ENCODE results near the gene CLASP2. TPM values are rescaled to one million over a fixed set of nuclear protein-coding genes. Genes with fewer than 3 reads are reported as not detected.

CLASP2 gene
- total RNA-seq, 3 donors from 2014 or later (not counting 1 experiment from before 2014, with no cell fraction given) = 93.8 to 109 (median 99.3) TPM

DNA sequence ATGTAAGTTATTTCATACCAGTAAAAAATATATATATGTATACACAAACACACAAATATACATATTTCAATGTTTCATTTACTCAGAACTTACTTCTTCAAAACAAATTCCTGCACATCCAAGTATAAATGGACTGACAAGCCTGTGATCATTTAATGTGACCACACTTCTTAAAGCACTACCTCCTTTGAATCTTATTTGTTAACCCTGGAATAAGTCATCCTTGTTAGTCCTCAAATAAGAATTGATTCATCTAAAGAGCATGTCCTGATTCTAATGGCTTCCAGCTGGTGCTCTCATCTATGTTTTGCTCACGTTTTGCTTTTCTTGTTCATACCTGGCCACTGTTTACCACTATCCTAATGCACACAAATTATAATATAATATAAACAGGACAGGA, 173.9 kb downstream of the CLASP2 start:
- intact Hi-C loops (cut with micrococcal nuclease) = no loop called here
- Mint-ChIP-seq H3K4me1 (no peaks in the 10 kb centered on the region), H3K27me3 (ENCODE audit: low read depth in 2 of 2) (no peaks in the 10 kb centered on the region), H3K27ac (no peak overlapping the region), H3K4me3 (no peak overlapping the region), H3K36me3 (peaks cover 30% of the 10 kb centered on the region), H3K9me3 (no peaks in the 10 kb centered on the region)
- H3K4me1 ChIP-seq (ENCODE audit: control insufficient read depth, insufficient read depth, low read length) = no peaks in the 10 kb centered on the region
- H3K9me3 ChIP-seq (ENCODE audit: control insufficient read depth, insufficient read depth, low read length) = peaks cover 3% of the 10 kb centered on the region
- TF ChIP-seq, protein P1, sequence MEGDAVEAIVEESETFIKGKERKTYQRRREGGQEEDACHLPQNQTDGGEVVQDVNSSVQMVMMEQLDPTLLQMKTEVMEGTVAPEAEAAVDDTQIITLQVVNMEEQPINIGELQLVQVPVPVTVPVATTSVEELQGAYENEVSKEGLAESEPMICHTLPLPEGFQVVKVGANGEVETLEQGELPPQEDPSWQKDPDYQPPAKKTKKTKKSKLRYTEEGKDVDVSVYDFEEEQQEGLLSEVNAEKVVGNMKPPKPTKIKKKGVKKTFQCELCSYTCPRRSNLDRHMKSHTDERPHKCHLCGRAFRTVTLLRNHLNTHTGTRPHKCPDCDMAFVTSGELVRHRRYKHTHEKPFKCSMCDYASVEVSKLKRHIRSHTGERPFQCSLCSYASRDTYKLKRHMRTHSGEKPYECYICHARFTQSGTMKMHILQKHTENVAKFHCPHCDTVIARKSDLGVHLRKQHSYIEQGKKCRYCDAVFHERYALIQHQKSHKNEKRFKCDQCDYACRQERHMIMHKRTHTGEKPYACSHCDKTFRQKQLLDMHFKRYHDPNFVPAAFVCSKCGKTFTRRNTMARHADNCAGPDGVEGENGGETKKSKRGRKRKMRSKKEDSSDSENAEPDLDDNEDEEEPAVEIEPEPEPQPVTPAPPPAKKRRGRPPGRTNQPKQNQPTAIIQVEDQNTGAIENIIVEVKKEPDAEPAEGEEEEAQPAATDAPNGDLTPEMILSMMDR (IDR thresholded peaks at IDR 0.05) = no peak
- no peaks in the 10 kb centered on the region for H3K27me3 ChIP-seq (ENCODE audit: control insufficient read depth, insufficient read depth, low read length)
- no peak overlapping the region for H3K4me3 ChIP-seq (ENCODE audit: low read length)
- no peak overlapping the region for H3K27ac ChIP-seq (ENCODE audit: low read length)
- H3K36me3 ChIP-seq (ENCODE audit: control insufficient read depth, insufficient read depth, low read length) = peaks cover 26% of the 10 kb centered on the region
- ATAC-seq = no peak
- WGBS (ENCODE audit: insufficient coverage) = 86% methylated on average over 1 of the region's 1 CpG
- no peak for DNase-seq

DNA sequence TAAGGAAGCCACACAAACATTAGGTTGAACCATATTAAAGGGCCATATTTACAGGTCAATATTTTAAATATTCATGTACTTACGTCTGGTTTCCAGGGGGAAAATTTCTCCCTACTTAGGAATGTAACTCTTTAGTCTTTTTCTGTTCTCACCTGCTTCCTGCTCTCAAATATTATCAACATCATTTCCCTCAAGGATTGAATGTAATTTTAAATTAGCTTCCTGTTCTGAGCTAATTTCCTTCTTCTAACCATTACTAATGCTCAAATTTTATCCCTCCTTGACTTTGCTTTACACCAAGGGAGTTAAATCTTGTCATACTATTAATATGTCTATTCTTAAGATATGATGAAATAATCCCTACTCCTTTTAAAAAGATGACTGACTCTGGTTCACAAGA, 174.5 kb downstream of the CLASP2 start:
- Mint-ChIP-seq H3K4me3 (no peak overlapping the region), H3K27ac (no peak overlapping the region), H3K9me3 (no peaks in the 10 kb centered on the region), H3K4me1 (no peaks in the 10 kb centered on the region), H3K36me3 (peaks cover 24% of the 10 kb centered on the region), H3K27me3 (ENCODE audit: low read depth in 2 of 2) (no peaks in the 10 kb centered on the region)
- Histone ChIP-seq H3K4me1 (ENCODE audit: control insufficient read depth, insufficient read depth, low read length) (no peaks in the 10 kb centered on the region), H3K36me3 (ENCODE audit: control insufficient read depth, insufficient read depth, low read length) (peaks cover 27% of the 10 kb centered on the region), H3K27ac (ENCODE audit: low read length) (no peak overlapping the region), H3K4me3 (ENCODE audit: low read length) (no peak overlapping the region), H3K27me3 (ENCODE audit: control insufficient read depth, insufficient read depth, low read length) (no peaks in the 10 kb centered on the region), H3K9me3 (ENCODE audit: control insufficient read depth, insufficient read depth, low read length) (peaks cover under 1% of the 10 kb centered on the region)
- no CpG with 5 or more reads among the region's 1 CpG for whole genome bisulfite sequencing (ENCODE audit: insufficient coverage)
- ATAC-seq (no peak), DNase-seq (no peak)
- TF ChIP-seq, protein P1 (IDR thresholded peaks at IDR 0.05) = no peak
- intact Hi-C loops (cut with micrococcal nuclease) = no loop called here

DNA sequence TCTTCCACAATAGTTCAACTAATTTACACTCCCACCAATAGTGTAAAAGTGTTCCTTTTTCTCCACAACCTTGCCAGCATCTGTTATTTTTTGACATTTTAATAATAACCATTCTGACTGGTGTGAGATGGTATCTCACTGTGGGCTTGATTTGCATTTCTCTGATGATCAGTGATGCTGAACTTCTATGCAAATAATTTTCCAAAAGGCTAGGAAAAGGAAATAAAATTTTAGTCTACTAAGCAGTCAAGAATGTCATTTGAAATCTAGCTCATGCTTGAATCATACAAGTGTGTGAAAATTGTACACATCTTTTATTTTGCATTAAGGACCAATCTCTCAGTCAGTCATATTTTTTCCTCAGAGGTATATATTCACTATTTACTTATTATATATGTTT, 176.1 kb downstream of the CLASP2 start:
- no peaks in the 10 kb centered on the region for H3K9me3 Mint-ChIP-seq
- H3K4me3 ChIP-seq (ENCODE audit: low read length) = no peak overlapping the region
- no peak for ATAC-seq
- H3K27ac ChIP-seq (ENCODE audit: low read length) = no peak overlapping the region
- TF ChIP-seq, protein P1 (IDR thresholded peaks at IDR 0.05) = no peak
- no peak overlapping the region for H3K4me3 Mint-ChIP-seq
- H3K27me3 ChIP-seq (ENCODE audit: control insufficient read depth, insufficient read depth, low read length) = no peaks in the 10 kb centered on the region
- H3K27me3 Mint-ChIP-seq (ENCODE audit: low read depth in 2 of 2) = no peaks in the 10 kb centered on the region
- H3K4me1 Mint-ChIP-seq = no peaks in the 10 kb centered on the region
- no peaks in the 10 kb centered on the region for H3K4me1 ChIP-seq (ENCODE audit: control insufficient read depth, insufficient read depth, low read length)
- H3K36me3 Mint-ChIP-seq = peaks cover 21% of the 10 kb centered on the region
- H3K27ac Mint-ChIP-seq = no peak overlapping the region
- intact Hi-C loops (cut with micrococcal nuclease) = no loop called here
- H3K36me3 ChIP-seq (ENCODE audit: control insufficient read depth, insufficient read depth, low read length) = peaks cover 41% of the 10 kb centered on the region
- no peaks in the 10 kb centered on the region for H3K9me3 ChIP-seq (ENCODE audit: control insufficient read depth, insufficient read depth, low read length)
- DNase-seq = no peak

DNA sequence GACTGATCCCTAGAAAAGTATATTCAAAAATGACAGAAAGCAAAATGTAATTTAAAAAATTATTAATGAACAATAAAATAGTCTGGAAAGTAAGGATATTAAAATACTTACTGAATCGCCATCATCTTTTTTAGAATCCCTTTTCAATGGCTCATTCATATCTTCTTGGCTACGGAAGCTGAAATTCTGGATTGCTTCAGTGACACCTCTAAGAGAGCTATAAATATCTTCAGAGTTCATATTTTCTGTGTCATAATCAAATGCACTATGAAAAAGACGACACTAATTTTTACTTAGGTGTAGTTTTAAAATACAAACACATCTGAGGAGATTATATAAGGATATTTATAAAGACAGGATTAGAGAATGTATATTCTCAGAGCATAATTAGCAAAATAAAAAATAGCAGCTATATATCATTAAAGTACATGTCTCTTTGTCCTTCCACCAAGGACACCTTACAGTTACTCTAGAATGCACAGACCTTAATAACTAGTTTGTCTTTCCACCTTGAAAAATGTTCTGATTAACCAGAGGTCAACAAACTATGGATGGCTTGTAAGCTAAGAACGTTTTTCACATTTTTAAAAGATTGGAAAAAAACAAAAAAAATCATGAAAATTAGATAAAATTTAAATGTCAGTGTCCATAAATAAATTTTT, 179.2 kb downstream of the CLASP2 start:
- DNase-seq (no peak), ATAC-seq (no peak)
- no peaks in the 10 kb centered on the region for H3K9me3 Mint-ChIP-seq
- TF ChIP-seq, protein P1 (IDR thresholded peaks at IDR 0.05) = no peak
- Histone ChIP-seq H3K9me3 (ENCODE audit: control insufficient read depth, insufficient read depth, low read length) (no peaks in the 10 kb centered on the region), H3K4me3 (ENCODE audit: low read length) (no peak overlapping the region), H3K36me3 (ENCODE audit: control insufficient read depth, insufficient read depth, low read length) (peaks cover 45% of the 10 kb centered on the region), H3K27me3 (ENCODE audit: control insufficient read depth, insufficient read depth, low read length) (no peaks in the 10 kb centered on the region), H3K4me1 (ENCODE audit: control insufficient read depth, insufficient read depth, low read length) (no peaks in the 10 kb centered on the region), H3K27ac (ENCODE audit: low read length) (no peak overlapping the region)
- no peaks in the 10 kb centered on the region for H3K4me1 Mint-ChIP-seq
- intact Hi-C loops (cut with micrococcal nuclease) = no loop called here
- 100% methylated on average over 2 of the region's 4 CpGs for WGBS (ENCODE audit: insufficient coverage)
- H3K27ac Mint-ChIP-seq = no peak overlapping the region
- H3K36me3 Mint-ChIP-seq = peaks cover 15% of the 10 kb centered on the region
- H3K4me3 Mint-ChIP-seq = no peak overlapping the region
- no peaks in the 10 kb centered on the region for H3K27me3 Mint-ChIP-seq (ENCODE audit: low read depth in 2 of 2)
